ENCODE data around the gene SLC5A12.

DNA sequence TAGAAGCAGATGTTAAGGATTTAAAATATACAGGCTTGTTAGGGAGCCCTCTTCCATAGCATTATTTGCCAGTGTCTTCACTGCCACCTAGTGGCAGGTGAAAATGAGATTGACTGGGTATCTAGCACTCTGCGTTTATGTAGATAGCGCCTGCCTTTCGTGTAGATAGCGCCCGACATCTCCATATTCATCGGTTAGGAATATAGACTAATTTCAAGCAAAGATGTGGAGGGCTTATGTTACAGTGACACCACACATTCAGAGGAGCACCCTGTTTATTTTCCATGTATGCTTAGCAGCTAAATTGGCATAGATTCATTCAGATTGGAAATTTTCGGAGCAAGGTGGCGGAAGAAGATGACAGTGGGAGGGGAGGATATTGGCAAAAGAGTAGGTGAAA, 72.0 kb downstream of the SLC5A12 start:
- TF ChIP-seq CTCF (IDR thresholded peaks at IDR 0.05; ENCODE audit: low read depth, low read length) (peak; percentile 78), EZH2phosphoT487 (IDR thresholded peaks at IDR 0.05; ENCODE audit: low read depth) (no peak)

Measured in OCI-LY3 (cell line).